ENCODE data around the gene GNL3.

- TF ChIP-seq CTCF (IDR thresholded peaks at IDR 0.05) (no peak), POLR2A (IDR thresholded peaks at IDR 0.05) (no peak), EP300 (IDR thresholded peaks at IDR 0.05; ENCODE audit: low read depth) (no peak), POLR2AphosphoS5 (IDR thresholded peaks at IDR 0.05) (no peak)
Measured at GRCh38 chr3:52655895-52656294, 29.9 kb upstream of the GNL3 start.
